Astrocyte of the spinal cord (primary cell): ENCODE results near the gene CTIF.

Experiments
- DNase-seq: peaks from one replicate; pipeline ENCODE4 v3.0.0; 2011; ENCODE audit warnings: low read depth, low spot score
- H3K4me3 ChIP-seq: 2 replicates; pipeline ENCODE4 v1.5.1; 2011; ENCODE audit warnings: low read depth, mild to moderate bottlenecking, low read length, moderate library complexity
- CTCF ChIP-seq: IDR thresholded peaks from 2 replicates; pipeline ENCODE4 v1.5.1; 2012; ENCODE audit warnings: low read depth, mild to moderate bottlenecking, low read length, inconsistent platforms
- in situ Hi-C: cut with HindIII; loops from 2 replicates; pipeline ENCODE4 v1.10.0; 2017; ENCODE audit warnings: low sequenced_read_pairs

Gene CTIF

GRCh38 chr18:48697441-48697840 is 158.6 kb downstream of the CTIF start:
- TF ChIP-seq CTCF, result no peak
- H3K4me3 ChIP-seq, result no peak overlapping the region
- DNase-seq, result no peak
- in situ Hi-C loops, result no loop called here

GRCh38 chr18:48698707-48699106 is 159.9 kb downstream of the CTIF start:
- in situ Hi-C loops, result no loop called here
- H3K4me3 ChIP-seq, result no peak overlapping the region
- no peak for DNase-seq
- no peak for TF ChIP-seq CTCF

- no peak overlapping the region for H3K4me3 ChIP-seq
- DNase-seq, result no peak
- in situ Hi-C loops, result no loop called here
- TF ChIP-seq CTCF, result no peak
Measured at GRCh38 chr18:48699761-48700160, 160.9 kb downstream of the CTIF start.

- H3K4me3 ChIP-seq, result no peak overlapping the region
- no peak for TF ChIP-seq CTCF
- no peak for DNase-seq
- in situ Hi-C loops, result no loop called here
Measured at GRCh38 chr18:48700446-48700845, 161.6 kb downstream of the CTIF start.

GRCh38 chr18:48702346-48703027 is 163.7 kb downstream of the CTIF start:
- TF ChIP-seq CTCF, result no peak
- no peak for DNase-seq

GRCh38 chr18:48703028-48703386 is 164.2 kb downstream of the CTIF start:
- TF ChIP-seq CTCF, result no peak
- DNase-seq, result no peak
- in situ Hi-C loops, result no loop called here
- H3K4me3 ChIP-seq, result no peak overlapping the region

More at GRCh38 chr18:48702346-48703027, 163.7 kb downstream of the CTIF start:
- H3K4me3 ChIP-seq, result no peak overlapping the region
- in situ Hi-C loops, result no loop called here
